Measurements from ENCODE around the gene WDR81.

The WDR81 gene

GRCh38 chr17:1729966-1730325, 5.4 kb downstream of the WDR81 start:
- ChIA-PET CTCF (no interaction called here), POLR2A (interaction anchor here (1.3 kb wide), 1 partner anchor 13 kb away, joined by 3 read pairs; no protein-coding TSS in a partner anchor)
- no peak for TF ChIP-seq ZNF384 (IDR thresholded peaks at IDR 0.05)
- no peak for TF ChIP-seq FOXM1 (IDR thresholded peaks at IDR 0.05; ENCODE audit: borderline replicate concordance)
- TF ChIP-seq BHLHE40 (IDR thresholded peaks at IDR 0.05; ENCODE audit: borderline replicate concordance): no peak
- TF ChIP-seq SP1 (IDR thresholded peaks at IDR 0.05): no peak
- TF ChIP-seq ELF4 (IDR thresholded peaks at IDR 0.05): no peak
- no peak for TF ChIP-seq TARDBP (IDR thresholded peaks at IDR 0.05)
- no peak for TF ChIP-seq L3MBTL2 (conservative IDR thresholded peaks at IDR 0.05)
- no peak for TF ChIP-seq LEF1 (IDR thresholded peaks at IDR 0.05; ENCODE audit: borderline replicate concordance)
- no peak for DNase-seq (ENCODE audit: extremely low spot score)

GRCh38 chr17:1730326-1731193, 6.1 kb downstream of the WDR81 start:
- DNase-seq (ENCODE audit: extremely low spot score): no peak
- ChIA-PET CTCF (no interaction called here), POLR2A (interaction anchor here (1.3 kb wide), 1 partner anchor 14 kb away, joined by 3 read pairs; no protein-coding TSS in a partner anchor)
- no peak for TF ChIP-seq TARDBP (IDR thresholded peaks at IDR 0.05)
- TF ChIP-seq SUZ12 (IDR thresholded peaks at IDR 0.05): no peak

GRCh38 chr17:1731194-1731506, 6.6 kb downstream of the WDR81 start:
- ChIA-PET CTCF (no interaction called here), POLR2A (interaction anchor here (1.3 kb wide), 1 partner anchor 15 kb away, joined by 3 read pairs; no protein-coding TSS in a partner anchor)
- no peak for TF ChIP-seq SP1 (IDR thresholded peaks at IDR 0.05)
- TF ChIP-seq NFRKB (IDR thresholded peaks at IDR 0.05): no peak
- no peak for DNase-seq (ENCODE audit: extremely low spot score)

GRCh38 chr17:1732241-1732832, 7.8 kb downstream of the WDR81 start:
- ChIA-PET CTCF (interaction anchor here (1.1 kb wide), 1 partner anchor 18 kb away, joined by 5 read pairs; no protein-coding TSS in a partner anchor), POLR2A (no interaction called here)
- TF ChIP-seq PKNOX1 (IDR thresholded peaks at IDR 0.05): no peak
- no peak for TF ChIP-seq FOXA1 (IDR thresholded peaks at IDR 0.05)
- TF ChIP-seq NFRKB (IDR thresholded peaks at IDR 0.05): no peak
- TF ChIP-seq HDGF (IDR thresholded peaks at IDR 0.05; ENCODE audit: borderline replicate concordance): no peak
- no peak for TF ChIP-seq ARNT (IDR thresholded peaks at IDR 0.05)
- no peak for TF ChIP-seq CTBP1 (IDR thresholded peaks at IDR 0.05; ENCODE audit: borderline replicate concordance)
- no peak for TF ChIP-seq BHLHE40 (IDR thresholded peaks at IDR 0.05; ENCODE audit: borderline replicate concordance)
- no peak for TF ChIP-seq ZNF384 (IDR thresholded peaks at IDR 0.05)
- no peak for TF ChIP-seq FOXK2 (IDR thresholded peaks at IDR 0.05)
- no peak for TF ChIP-seq L3MBTL2 (conservative IDR thresholded peaks at IDR 0.05)
- TF ChIP-seq TARDBP (IDR thresholded peaks at IDR 0.05): no peak
- no peak for TF ChIP-seq ELF4 (IDR thresholded peaks at IDR 0.05)
- TF ChIP-seq SUZ12 (IDR thresholded peaks at IDR 0.05): no peak
- TF ChIP-seq LEF1 (IDR thresholded peaks at IDR 0.05; ENCODE audit: borderline replicate concordance): no peak
- TF ChIP-seq SP1 (IDR thresholded peaks at IDR 0.05): no peak
- TF ChIP-seq FOXM1 (IDR thresholded peaks at IDR 0.05; ENCODE audit: borderline replicate concordance): no peak
- DNase-seq (ENCODE audit: extremely low spot score): no peak

GRCh38 chr17:1732833-1733321, 8.4 kb downstream of the WDR81 start:
- DNase-seq (ENCODE audit: extremely low spot score): no peak
- ChIA-PET CTCF (interaction anchor here (1.1 kb wide), 1 partner anchor 19 kb away, joined by 5 read pairs; no protein-coding TSS in a partner anchor), POLR2A (no interaction called here)
- TF ChIP-seq FOXM1 (IDR thresholded peaks at IDR 0.05; ENCODE audit: borderline replicate concordance) (no peak), SUZ12 (IDR thresholded peaks at IDR 0.05) (no peak), PKNOX1 (IDR thresholded peaks at IDR 0.05) (no peak), SP1 (IDR thresholded peaks at IDR 0.05) (no peak)

- no peak for TF ChIP-seq ZNF384 (IDR thresholded peaks at IDR 0.05)
- no peak for TF ChIP-seq LEF1 (IDR thresholded peaks at IDR 0.05; ENCODE audit: borderline replicate concordance)
- TF ChIP-seq PKNOX1 (IDR thresholded peaks at IDR 0.05): no peak
- TF ChIP-seq SP1 (IDR thresholded peaks at IDR 0.05): no peak
- no peak for TF ChIP-seq L3MBTL2 (conservative IDR thresholded peaks at IDR 0.05)
- no peak for TF ChIP-seq TARDBP (IDR thresholded peaks at IDR 0.05)
- no peak for TF ChIP-seq NFRKB (IDR thresholded peaks at IDR 0.05)
- no peak for TF ChIP-seq BHLHE40 (IDR thresholded peaks at IDR 0.05; ENCODE audit: borderline replicate concordance)
Observed at GRCh38 chr17:1733759-1734158, 9.3 kb downstream of the WDR81 start.

GRCh38 chr17:1735418-1735817, 10.9 kb downstream of the WDR81 start:
- CTCF ChIA-PET: no interaction called here

More at GRCh38 chr17:1733759-1734158, 9.3 kb downstream of the WDR81 start:
- no peak for DNase-seq (ENCODE audit: extremely low spot score)
- ChIA-PET CTCF (no interaction called here), POLR2A (no interaction called here)

More at GRCh38 chr17:1735418-1735817, 10.9 kb downstream of the WDR81 start:
- TF ChIP-seq TARDBP (IDR thresholded peaks at IDR 0.05) (no peak), ARNT (IDR thresholded peaks at IDR 0.05) (no peak), HDGF (IDR thresholded peaks at IDR 0.05; ENCODE audit: borderline replicate concordance) (no peak), BHLHE40 (IDR thresholded peaks at IDR 0.05; ENCODE audit: borderline replicate concordance) (no peak), FOXA1 (IDR thresholded peaks at IDR 0.05) (no peak), FOXK2 (IDR thresholded peaks at IDR 0.05) (no peak), LEF1 (IDR thresholded peaks at IDR 0.05; ENCODE audit: borderline replicate concordance) (no peak), SUZ12 (IDR thresholded peaks at IDR 0.05) (no peak), L3MBTL2 (conservative IDR thresholded peaks at IDR 0.05) (no peak), FOXM1 (IDR thresholded peaks at IDR 0.05; ENCODE audit: borderline replicate concordance) (no peak), PKNOX1 (IDR thresholded peaks at IDR 0.05) (no peak), NFRKB (IDR thresholded peaks at IDR 0.05) (no peak), ELF4 (IDR thresholded peaks at IDR 0.05) (no peak)
- DNase-seq (ENCODE audit: extremely low spot score): no peak
- POLR2A ChIA-PET: no interaction called here
